Stimulated activated CD4-positive, alpha-beta T cell treated with anti-CD3 and anti-CD28 coated beads, Interleukin-2, amount 100 ng/mL, for 24 hours (primary cell): Measurements from ENCODE around the gene AQP6.

Source experiments
- DNase-seq, 2 donors: peaks; one replicate each; pipeline ENCODE4 v3.0.0-alpha.2; 2020

Gene AQP6

GRCh38 chr12:50005175-50005574 lies 32.4 kb downstream of the AQP6 start:
- DNase-seq, result no peak

- DNase-seq, result no peak
Observed at GRCh38 chr12:50006280-50006679, 33.5 kb downstream of the AQP6 start.

- no peak for DNase-seq
Observed at GRCh38 chr12:50006754-50007442, 34.2 kb downstream of the AQP6 start.

GRCh38 chr12:50013361-50014147 lies 40.8 kb downstream of the AQP6 start:
- no peak for DNase-seq

- no peak for DNase-seq
Observed at GRCh38 chr12:50014342-50014741, 41.6 kb downstream of the AQP6 start.

GRCh38 chr12:50016501-50017475 lies 44.0 kb downstream of the AQP6 start:
- no peak for DNase-seq

GRCh38 chr12:50017641-50018040 lies 44.9 kb downstream of the AQP6 start:
- no peak for DNase-seq

- DNase-seq, result no peak
Observed at GRCh38 chr12:50018154-50018553, 45.4 kb downstream of the AQP6 start.

- DNase-seq, result no peak
Observed at GRCh38 chr12:50018968-50019367, 46.2 kb downstream of the AQP6 start.

GRCh38 chr12:50019524-50019923 lies 46.8 kb downstream of the AQP6 start:
- no peak for DNase-seq

GRCh38 chr12:50021031-50021430 lies 48.3 kb downstream of the AQP6 start:
- DNase-seq, result no peak

GRCh38 chr12:50022903-50023302 lies 50.2 kb downstream of the AQP6 start:
- no peak for DNase-seq

- DNase-seq, result no peak
Observed at GRCh38 chr12:50024227-50024626, 51.5 kb downstream of the AQP6 start.

- no peak for DNase-seq
Observed at GRCh38 chr12:50024805-50025186, 52.0 kb downstream of the AQP6 start.

GRCh38 chr12:50025187-50026059 lies 52.7 kb downstream of the AQP6 start, which contains the start of gene RACGAP1:
RACGAP1 (minus strand) TSS chr12:50025494; CDS start chr12:50016715, 8,779 bp downstream.
- DNase-seq, result peak; percentile 92 to 94

- DNase-seq, result no peak
Observed at GRCh38 chr12:50026691-50027090, 53.9 kb downstream of the AQP6 start.
